CD1c-positive myeloid dendritic cell (primary cell): ENCODE data around the gene SOWAHA.

Experiments
- DNase-seq: peaks from one replicate; pipeline ENCODE4 v3.0.0-alpha.2; 2016; ENCODE audit errors: extremely low spot score

The SOWAHA gene

DNA sequence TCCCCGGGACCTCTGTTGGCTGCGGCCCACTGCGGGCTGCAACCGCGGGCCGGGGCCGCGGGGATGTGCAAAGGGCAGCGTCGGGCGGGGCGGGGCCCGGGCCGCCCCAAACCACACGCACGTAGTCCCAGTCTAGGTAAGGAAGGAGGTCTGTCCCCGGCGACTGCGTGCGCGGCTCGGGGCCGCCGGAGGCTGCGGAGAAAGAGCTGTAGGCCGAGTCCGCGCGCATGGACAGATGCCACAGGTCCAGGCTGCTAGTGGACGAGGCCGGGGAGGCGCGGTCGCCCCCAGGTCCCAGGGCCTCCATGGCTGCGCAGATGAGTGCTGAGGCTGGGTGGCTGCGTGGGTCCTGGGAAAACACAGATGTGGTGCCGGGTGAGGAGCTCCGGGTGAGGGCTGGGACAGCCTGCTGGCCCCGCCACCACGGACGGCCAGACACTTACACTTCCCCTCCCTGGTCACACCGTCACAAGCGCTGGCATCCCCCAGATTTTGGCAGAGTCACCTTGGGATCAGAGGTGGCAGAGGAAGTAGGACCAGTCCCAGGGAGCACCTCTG lies 12.8 kb downstream of the SOWAHA start:
- DNase-seq, result no peak

DNA sequence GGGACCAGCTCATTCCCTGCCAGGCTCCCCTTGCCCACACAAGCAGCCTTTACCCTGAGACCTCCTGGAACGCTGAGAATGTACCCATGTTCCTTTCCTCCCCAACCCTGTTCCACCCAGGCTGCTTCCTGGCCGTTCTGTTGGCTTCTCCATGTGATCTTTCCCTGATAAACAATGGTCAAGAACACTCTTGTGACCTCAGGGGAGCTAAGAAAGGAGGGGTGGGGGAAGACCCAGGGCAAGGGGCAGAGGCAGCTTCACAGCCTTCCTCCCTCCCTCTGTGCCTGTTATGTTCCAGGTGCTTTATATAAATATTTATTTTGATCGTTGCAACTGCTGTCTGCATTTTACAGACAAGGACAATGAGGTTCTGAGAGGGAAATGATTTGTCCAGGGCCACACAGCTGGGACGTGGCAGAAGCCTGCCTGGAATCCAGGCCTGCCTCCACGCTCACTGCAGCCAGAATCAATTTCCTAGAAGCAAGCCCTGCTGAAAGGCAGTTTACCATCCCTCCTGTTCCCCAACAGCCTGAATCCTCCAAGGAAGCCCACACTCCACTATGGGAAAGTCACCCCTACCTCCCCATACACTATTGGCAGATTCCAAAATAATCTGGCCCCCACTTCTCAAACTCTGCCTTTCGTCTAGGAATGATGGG lies 13.5 kb downstream of the SOWAHA start:
- DNase-seq, result no peak

DNA sequence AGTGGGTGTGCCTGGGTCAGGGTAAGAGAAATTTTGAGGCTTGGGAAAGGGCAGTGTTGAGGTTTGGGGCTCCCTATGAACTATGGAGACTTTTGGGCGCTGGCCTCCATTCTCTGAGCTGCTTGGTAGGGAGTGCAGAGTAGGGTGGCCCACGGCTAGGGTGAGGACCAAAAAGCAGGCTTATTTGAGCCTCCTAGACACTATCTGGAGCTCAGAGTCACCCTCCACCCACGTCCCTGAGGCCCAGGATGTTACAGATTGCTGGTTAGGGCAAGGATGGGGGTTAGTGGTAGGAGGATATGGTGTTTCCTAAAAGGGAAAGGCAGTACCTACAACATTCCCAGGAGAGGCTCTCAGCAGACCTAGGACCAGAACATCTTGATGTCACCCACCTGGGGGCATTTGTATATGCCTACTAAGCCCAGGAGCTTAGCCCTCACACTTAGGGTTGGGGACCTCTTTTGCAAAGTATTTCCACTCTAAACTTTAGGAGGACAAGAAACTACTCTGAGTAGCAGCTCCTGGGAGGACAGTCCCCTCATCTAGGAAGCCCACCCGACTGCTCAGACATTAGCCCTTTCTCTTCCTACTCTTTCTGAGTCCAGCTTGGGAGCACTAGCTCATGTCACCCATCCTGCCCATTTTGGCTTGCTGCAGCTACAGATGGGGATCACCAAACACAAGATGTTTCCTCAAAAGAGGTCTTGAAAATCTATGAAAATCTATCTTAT lies 15.0 kb downstream of the SOWAHA start:
- no peak for DNase-seq

DNA sequence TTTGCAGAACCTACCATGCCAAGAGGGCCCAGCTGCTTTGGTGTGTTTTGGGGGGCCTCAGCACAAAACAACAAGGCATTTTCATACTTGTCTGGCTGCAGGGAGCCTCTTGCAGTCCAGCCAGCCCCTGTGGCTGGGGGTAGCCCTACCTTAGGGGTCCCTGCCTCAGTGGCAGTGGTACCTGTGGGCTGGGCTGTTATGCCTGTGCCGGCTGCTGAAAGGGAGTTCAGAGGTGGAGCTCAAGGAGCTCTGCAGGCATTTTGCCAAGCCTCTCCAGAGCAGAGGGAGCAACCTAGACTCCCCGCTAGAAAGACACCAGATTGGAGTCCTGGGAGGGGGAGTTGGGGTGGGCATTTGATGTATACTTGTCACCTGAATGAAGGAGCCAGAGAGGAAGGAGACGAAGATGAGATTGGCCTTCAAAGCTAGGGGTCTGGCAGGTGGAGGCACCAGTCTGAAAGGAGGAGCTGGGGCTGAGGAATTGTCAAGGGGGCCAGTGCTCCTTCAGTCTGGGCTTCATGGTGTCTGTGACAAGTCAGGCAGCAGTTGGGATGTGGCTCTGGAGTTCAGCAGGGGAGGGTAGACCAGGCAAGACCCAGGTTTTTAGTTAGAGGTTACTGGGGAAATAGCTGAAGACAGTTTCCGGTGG lies 15.9 kb downstream of the SOWAHA start:
- no peak for DNase-seq

DNA sequence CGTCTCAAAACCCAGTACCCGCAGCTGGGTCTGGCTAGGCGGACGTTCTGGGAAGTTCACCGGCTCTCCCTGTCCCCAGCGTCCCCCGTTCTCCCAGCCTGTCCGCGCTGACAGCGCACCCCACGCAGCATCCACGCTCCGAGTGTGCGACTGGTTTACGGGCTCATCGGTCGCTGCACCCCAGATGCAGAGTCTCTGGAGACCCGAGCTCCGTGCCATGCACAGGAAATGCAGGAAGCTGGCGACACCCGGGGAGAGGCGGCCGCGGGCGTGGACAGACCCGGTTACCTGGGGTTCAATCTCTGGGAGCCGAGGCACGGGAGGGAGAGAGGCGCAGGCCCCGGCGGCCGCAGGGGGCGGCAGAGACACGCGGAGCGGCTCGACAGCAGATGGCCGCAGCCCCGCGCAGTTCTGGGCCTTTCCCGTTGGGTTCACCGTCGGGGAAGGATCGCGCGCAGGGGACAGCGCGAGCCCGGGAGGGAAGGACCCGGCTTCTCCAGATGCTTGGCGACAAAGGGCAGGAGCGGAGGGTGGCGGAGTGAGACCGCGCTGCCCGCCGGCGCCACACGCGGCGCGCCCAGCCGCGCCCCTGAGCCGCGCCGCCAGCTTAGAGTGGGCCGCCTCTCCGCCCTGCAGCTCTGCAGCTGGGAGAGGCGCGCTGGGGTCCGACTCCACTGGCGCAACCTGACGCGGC lies 16.8 kb downstream of the SOWAHA start:
- DNase-seq, result peak; percentile 75

DNA sequence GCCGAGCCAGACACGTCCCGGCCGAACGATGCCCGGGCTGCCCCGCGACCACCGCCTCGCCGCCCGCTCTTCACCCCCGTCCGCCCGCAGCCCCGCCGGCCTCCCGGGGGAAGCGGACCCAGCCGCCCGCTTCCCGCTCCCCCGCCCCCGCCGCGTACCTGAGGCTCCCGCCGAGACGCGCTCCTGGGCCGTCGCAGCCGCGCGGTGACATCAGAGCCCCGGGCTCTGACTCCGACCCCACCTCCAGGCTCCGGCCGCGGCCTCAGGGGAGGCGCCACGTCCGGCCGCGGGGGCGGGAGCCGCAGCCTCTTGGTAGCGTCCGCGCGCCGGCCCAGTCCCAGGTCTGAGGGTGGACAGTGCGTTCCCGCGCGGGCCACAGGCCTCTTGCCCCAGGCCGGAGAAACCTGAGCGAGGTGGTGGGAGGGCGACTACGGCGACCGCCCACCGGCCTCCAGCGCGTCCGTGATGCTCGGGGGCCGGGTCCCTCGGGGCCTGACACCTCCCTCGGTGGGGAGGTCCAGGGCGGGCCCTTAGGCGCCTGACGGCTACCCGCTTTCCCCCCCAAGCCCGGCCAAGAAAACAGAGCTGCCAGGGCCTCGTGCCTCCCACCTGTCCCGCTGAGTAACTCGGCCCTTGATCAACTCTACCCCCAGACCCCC lies 17.5 kb downstream of the SOWAHA start, which contains the start of gene SHROOM1:
TSS of gene SHROOM1 (minus strand) at position 212 of the 659 bp plus-strand sequence. CDS start 4,507 bp downstream, outside the sequence.
- DNase-seq, result peak; percentile 75

DNA sequence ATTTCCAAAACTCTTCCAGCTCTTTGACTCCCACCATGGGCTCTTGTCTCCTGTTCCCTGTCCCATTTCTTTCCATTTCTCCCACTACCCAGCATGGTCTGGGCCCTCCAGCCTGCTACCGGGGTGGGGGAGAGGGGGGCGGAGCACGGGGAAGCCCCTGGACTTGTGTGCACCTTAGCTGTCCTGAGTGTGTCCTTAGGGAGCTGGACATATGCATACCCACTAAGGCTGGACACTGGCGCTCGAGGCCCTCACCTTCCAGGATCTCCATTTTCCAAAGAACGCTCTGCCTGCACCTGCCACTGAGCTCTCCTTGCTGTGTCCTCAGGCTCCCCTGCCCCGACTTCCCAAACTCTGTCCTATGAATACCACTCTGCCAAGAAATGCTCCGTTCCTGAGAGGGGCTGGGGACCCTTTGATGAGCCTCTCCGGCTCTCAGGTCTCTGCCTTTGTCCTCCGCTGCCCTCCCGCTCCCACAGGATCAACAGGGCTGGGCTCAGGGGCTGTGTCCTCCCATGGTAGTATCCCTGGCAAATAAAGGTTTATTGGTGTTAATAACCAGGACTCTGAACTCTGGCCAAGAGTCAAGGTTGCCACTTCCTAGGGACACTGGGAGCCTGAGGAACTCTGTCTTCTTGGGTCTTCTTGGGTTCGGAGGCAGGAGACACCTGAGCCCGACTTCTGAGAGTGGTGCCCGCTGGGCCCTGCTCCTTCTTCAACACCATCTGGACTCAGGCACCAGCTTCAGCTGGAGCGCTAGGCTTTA lies 18.2 kb downstream of the SOWAHA start:
- no peak for DNase-seq

DNA sequence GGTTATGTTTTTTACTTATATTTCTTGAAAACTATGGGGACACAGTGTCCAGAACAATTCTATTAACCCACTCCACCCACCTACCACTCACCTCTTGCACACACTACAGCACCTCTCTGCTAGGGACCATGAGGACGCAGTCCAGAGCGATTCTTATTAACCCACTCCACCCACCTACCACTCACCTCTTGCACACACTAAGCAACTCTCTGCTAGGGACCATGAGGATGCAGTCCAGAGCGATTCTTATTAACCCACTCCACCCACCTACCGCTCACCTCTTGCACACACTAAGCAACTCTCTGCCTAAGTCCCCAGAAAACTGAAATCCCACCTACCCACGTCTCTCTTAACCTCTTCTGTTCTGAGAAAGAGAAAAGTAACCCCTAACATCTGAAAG lies 19.5 kb downstream of the SOWAHA start:
- no peak for DNase-seq

DNA sequence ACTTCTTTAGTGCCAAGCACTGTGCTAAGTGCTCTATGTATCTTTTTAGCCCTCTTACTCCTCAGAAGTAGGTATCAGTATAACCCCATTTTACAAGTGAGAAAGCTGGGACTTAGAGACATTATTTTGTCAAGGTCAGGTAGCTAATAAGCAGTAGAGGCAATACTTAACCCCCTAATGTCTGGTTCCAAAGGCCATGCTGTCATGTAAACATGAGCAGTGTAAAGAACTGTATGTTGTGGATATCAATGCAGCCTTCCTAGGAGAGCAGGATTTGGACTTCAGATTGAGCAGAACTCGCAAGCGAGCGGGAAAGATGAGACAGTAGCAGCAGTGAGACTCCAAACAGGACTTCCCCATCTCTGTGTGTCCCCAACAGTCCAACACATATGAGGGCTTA lies 21.0 kb downstream of the SOWAHA start:
- no peak for DNase-seq

DNA sequence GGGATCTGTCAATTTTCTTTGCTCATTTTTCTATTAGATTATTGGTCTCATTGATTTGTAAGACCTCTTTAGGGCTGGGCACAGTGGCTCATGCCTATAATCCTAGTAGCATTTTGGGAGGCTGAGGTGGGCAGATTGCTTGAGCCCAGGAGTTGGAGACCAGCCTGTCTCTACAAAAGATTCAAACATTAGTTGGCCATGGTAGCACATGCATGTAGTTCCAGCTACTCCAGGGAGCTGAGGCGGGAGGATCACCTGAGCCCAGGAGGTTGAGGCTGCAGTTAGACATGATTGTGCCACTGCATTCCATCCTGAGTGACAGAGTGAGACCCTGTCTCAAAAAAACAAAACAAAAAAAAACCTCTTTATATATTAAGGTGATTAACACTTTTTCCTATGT lies 23.8 kb downstream of the SOWAHA start:
- DNase-seq, result no peak

DNA sequence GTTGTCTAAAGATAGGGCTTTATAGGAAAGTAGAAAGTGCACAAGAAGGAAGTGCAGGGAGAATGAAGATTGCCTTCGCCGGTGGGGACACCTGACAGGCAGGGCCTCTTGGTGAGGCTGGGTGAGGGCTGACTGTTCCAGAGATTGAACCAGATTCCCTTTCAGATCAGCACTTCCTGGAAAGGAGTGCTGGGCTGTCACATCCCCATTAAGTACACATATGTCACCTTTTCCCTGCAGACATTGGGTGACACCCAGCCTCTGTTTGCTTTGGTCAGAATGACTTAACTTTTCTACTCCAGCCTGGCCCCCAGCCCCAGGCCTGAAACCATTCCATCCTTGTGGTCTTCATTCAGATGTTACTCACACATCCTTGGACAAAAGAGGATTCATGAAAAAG lies 24.8 kb downstream of the SOWAHA start:
- DNase-seq, result no peak

DNA sequence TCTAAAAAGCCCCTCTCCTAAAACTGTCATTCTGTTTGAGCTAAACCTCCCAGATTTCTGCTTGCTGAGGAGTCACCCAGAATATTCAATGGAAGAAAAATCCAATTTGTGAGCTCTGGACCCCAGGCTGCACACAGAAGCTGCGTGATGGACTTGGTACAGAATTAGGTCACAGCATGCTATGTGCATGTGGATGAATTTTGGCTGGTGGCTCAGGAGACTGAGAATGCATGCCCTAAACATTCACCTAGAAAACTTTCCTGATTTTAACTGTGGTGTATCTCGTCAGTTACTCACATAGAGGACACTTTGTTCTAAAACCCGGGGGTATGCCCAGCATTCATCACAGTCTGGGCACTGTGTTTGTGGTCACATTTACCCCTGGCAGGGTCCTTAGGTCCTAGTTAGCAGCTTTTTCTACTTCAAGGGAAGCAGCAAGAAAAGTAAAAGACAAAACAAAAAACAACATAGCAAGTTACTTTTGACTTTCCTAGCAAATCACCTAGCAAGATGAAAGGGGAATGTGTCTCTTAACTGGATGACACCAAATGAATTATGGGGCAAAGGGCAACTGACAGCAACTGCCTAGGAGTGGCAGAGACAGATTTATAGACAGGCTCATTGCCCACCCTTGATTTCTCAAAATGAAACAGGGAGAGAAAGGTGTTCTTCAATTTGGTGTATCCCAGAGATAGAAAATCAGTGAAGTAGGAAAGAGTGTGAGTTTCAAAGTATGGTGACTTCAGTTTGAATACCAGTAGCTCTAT lies 25.6 kb downstream of the SOWAHA start:
- no peak for DNase-seq

DNA sequence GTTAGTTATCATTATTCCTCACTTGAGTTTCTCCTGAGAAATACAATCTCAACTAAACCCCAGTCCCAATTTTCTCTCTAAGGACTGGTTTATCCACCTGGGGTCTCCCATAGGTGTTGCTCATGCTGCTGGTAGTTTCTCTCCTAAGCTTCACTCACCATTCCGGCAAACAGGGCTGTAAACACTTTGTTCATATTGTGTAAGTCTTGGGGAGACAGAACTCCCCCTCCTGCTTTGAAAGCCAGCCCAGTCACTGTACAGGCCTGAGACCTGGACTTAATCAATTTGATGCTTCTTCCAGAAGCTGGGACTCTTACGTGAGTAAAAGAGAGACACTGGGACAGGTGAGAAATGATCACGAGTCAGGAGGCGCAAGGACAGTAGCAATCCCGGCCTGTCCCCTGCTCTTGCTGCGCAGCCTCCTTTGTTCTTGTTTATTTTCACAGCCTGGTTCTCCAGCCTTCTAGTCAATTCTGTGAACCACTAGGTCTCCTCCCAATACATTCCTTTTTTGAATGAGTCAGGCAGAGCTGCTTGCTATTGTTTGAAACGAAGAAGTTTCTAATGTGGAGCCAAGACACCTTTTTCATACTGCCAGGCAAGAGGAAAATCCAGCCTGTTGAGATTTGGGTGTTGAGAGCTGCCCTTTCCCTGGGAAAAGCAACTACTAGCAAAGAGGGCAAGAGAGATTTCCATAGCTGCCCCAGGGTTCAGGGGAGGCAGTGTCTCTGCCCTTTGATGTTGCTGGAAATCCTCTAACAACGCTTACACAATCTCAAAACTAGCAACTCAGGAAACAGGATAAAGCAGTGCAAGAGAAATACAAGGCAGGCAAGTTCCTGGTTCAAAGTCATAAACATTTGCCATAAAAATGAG lies 26.6 kb downstream of the SOWAHA start:
- DNase-seq, result no peak

DNA sequence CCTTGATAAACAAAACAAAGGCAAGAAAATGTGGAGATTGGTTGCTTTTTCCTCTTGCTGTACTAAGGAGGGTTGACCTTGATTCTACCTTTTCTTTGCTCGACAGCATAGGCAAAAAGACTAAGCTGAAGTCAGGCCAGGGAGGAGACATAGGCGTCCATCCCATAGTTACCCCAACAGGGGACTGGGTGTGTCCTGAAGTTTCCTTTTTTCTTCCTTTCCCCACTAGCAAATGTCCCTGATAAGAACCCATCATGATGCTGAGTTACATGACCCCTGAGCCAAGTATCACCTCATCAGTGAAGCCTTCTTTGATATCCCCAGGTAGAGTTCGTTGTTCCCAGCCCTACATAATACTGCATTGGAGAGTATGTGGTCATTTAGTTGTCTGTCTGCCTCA lies 27.2 kb downstream of the SOWAHA start:
- DNase-seq, result no peak

DNA sequence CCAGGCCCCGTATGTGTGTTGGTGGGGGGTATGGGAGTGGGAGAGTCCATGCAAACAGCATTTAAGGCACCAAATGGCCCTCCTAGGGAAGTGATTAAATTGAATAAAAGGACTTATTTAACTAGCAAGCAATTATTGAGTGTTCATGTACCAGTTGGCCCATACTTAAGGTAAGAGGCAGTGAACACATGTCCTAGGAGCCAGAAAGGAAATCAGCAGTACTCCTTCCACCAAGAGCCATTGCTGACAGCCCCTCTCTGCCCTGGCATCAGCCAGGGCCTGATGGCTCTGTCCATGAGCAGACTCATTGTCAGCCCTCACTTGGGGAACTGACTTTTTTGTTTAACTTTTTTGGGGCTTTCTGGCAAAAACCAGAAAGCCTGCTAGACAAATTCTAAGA lies 27.8 kb downstream of the SOWAHA start:
- no peak for DNase-seq

DNA sequence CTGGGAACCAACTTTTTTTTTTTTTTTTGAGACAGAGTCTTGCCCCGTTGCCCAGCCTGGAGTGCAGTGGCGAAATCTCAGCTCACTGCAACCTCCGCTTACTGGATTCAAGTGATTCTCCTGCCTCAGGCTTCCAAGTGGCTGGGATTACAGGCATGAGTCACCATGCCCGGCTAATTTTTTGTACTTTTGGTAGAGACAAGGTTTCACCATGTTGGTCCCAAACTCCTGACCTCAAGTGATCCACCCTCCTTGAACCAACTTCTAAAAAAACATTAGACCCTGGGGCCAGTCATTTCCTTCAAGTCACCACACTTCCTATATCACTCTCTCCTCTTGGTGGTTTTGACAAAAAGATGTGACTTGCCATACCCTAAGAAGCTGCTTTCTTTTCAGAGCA lies 28.2 kb downstream of the SOWAHA start:
- DNase-seq, result no peak

DNA sequence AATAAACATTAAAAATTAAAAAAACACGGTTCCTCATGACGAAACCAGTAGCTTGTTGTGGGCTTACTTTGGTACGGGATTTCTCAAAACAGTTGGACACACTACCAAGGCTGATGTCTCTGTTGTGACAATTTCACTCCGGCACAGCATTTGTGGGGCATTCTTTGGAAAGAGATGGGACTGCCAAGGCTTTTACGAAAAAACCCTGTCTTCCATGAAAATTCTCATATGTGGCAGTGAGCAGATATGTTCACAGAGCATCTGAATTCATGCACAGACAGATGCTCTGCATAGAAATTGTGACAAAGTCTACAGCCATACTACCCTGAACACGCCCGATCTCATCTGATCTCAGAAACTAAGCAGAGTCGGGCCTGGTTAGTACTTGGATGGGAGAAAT lies 35.2 kb downstream of the SOWAHA start:
- DNase-seq, result no peak

DNA sequence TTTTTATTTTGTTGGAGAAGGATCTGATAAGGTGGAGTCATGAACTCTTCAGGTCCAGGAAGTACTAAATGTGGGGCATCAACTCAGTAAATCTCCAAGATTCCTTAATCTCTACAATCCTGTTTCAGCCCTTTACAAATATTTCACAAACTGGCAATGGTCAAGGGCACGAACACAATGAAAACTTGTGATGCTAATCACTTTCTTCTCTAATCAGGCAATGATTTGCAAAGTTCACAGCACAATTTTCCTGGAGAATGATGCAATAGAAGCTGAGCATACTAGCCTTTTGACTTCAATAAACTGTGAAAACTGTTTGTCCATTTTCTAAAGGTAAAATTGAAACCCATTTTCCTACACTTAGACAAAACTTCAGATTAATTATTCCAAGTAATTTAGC lies 36.2 kb downstream of the SOWAHA start:
- DNase-seq, result no peak

DNA sequence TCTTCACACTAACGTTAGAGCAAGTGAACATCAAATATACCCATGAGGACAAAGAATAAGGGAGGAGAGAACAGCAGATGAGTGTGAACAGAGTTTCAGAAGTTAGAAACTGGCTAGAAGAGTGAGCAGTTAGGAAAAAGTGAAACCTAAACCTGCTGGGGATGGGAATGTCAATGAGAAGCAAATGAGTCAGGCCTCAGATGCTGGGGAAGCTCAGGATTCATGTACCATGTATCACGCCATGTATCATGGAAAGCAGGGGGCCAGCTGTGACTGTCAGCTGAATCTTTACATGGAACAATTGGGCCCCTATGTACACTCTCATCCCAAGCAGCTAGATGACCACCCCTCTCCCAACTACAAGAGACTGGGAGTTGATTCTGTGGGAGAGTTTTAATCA lies 37.0 kb downstream of the SOWAHA start:
- DNase-seq, result no peak
